ENCODE measurements around the gene ARHGEF40.
A peak's percentile ranks its signal among the peaks of the same experiment; 100 is the strongest.

DNA sequence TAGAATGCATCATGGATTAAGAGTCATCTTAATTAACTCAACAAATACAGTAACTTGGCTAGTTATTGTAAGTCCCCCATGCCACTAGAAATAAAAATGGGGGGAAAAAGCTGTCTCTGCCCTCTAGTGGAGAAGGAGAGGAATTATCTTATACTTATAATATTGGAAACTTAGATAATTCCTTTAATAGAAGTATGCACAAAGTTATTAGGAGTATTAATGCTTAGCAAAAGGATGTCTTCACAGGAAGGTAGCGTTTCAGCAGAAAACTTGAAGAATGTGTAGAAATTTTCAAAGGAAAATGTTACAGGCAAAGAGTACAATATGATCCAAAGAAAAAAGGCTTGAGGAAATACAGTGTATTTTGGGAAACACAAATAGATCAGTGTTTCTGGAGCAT, 65.9 kb downstream of the ARHGEF40 start:
- TF ChIP-seq EP300 (IDR thresholded peaks at IDR 0.05), result no peak
- TF ChIP-seq, protein P1, sequence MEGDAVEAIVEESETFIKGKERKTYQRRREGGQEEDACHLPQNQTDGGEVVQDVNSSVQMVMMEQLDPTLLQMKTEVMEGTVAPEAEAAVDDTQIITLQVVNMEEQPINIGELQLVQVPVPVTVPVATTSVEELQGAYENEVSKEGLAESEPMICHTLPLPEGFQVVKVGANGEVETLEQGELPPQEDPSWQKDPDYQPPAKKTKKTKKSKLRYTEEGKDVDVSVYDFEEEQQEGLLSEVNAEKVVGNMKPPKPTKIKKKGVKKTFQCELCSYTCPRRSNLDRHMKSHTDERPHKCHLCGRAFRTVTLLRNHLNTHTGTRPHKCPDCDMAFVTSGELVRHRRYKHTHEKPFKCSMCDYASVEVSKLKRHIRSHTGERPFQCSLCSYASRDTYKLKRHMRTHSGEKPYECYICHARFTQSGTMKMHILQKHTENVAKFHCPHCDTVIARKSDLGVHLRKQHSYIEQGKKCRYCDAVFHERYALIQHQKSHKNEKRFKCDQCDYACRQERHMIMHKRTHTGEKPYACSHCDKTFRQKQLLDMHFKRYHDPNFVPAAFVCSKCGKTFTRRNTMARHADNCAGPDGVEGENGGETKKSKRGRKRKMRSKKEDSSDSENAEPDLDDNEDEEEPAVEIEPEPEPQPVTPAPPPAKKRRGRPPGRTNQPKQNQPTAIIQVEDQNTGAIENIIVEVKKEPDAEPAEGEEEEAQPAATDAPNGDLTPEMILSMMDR (IDR thresholded peaks at IDR 0.05), result peak in 4 of 7 experiments; percentile 23 to 65 (median 38)
- no peak for TF ChIP-seq POLR2AphosphoS5 (IDR thresholded peaks at IDR 0.05)
- no peak for TF ChIP-seq POLR2A (IDR thresholded peaks at IDR 0.05)
